BJ (cell line): ENCODE measurements around the gene USP40. TPM values are rescaled to one million over a fixed set of nuclear protein-coding genes. Genes with fewer than 3 reads are reported as not detected.

Experiments
- polyA plus RNA-seq: library from polyadenylated mRNA; depleted of rRNA; stranded (reverse); fragments of >200 nt; gene quantifications from 2 replicates; pipeline ENCODE4 v1.2.3, GENCODE V29; 2011; rRNA removed

Gene USP40
- polyA plus RNA-seq, 1 experiment = 48.9 TPM

Other genes starting within 250 kb of the USP40 start
- 4.2 and 8.5 TPM in 2 replicates for gene DGKD, start 212.3 kb downstream of the USP40 start, polyA plus RNA-seq
- not detected in 2 replicates for gene UGT1A8, start 50.9 kb upstream of the USP40 start, polyA plus RNA-seq
- not detected in 2 replicates for gene UGT1A10, start 69.7 kb upstream of the USP40 start, polyA plus RNA-seq
- not detected in 2 replicates for gene UGT1A9, start 105.1 kb upstream of the USP40 start, polyA plus RNA-seq
- not detected in 2 replicates for gene UGT1A7, start 115.1 kb upstream of the USP40 start, polyA plus RNA-seq
- 0.11 TPM in 1 of 2 replicates, not detected in the other for gene UGT1A6, start 126.1 kb upstream of the USP40 start, polyA plus RNA-seq
- gene UGT1A5, start 146.1 kb upstream of the USP40 start, polyA plus RNA-seq = not detected in 2 replicates
- not detected in 2 replicates for gene UGT1A4, start 152.0 kb upstream of the USP40 start, polyA plus RNA-seq
- gene UGT1A3, start 162.3 kb upstream of the USP40 start, polyA plus RNA-seq = not detected in 2 replicates
- not detected in 2 replicates for gene UGT1A1, start 193.5 kb upstream of the USP40 start, polyA plus RNA-seq
- gene MROH2A, start 211.5 kb upstream of the USP40 start, polyA plus RNA-seq = not detected in 2 replicates